Measurements from ENCODE around the gene CDKN2A. TPM values are rescaled to one million over a fixed set of nuclear protein-coding genes. Genes with fewer than 3 reads are reported as not detected.

CDKN2A gene
- total RNA-seq, 1 experiment from 2014 or later, result not detected

GRCh38 chr9:21966140-21966851 is 27.9 kb downstream of the CDKN2A start:
- ATAC-seq, result no peak
- POLR2A ChIA-PET, result no interaction called here
- in situ Hi-C loops (cut with HindIII; ENCODE audit: low pct_unique_long_range_greater_than_20kb, low sequenced_read_pairs), result no loop called here

GRCh38 chr9:21965401-21965951 is 28.7 kb downstream of the CDKN2A start:
- H3K9me3 ChIP-seq (ENCODE audit: control insufficient read depth, insufficient read depth, low read depth, low read length), result no peaks in the 10 kb centered on the region
- no TSS peak for BruUV-seq (replicated peaks)
- ATAC-seq, result no peak
- intact Hi-C loops (cut with micrococcal nuclease; ENCODE audit: unreplicated experiment), result no loop called here
- H3K36me3 ChIP-seq (ENCODE audit: control insufficient read depth, insufficient read depth, low read length), result no peaks in the 10 kb centered on the region
- in situ Hi-C loops (cut with HindIII; ENCODE audit: low pct_unique_long_range_greater_than_20kb, low sequenced_read_pairs), result no loop called here
- no peaks in the 10 kb centered on the region for H3K4me1 ChIP-seq (ENCODE audit: control insufficient read depth, insufficient read depth, low read length)
- H3K27ac ChIP-seq (ENCODE audit: low read length), result no peak overlapping the region
- TF ChIP-seq TCF7L2 (IDR thresholded peaks at IDR 0.05; ENCODE audit: low read depth, low read length) (no peak), POLR2AphosphoS5 (IDR thresholded peaks at IDR 0.05; ENCODE audit: low read depth, low read length) (no peak)
- no peak overlapping the region for H3K4me3 ChIP-seq (ENCODE audit: low read depth in 2 of 2, low read length in 2 of 2)
- no peak for DNase-seq (ENCODE audit: low read depth, low spot score)
- H3K27me3 ChIP-seq (ENCODE audit: control insufficient read depth, insufficient read depth, low read length), result no peaks in the 10 kb centered on the region
- ChIA-PET POLR2A (no interaction called here), CTCF (no interaction called here)

More at GRCh38 chr9:21966140-21966851, 27.9 kb downstream of the CDKN2A start:
- H3K27ac ChIP-seq (ENCODE audit: low read length), result no peak overlapping the region
- H3K4me3 ChIP-seq (ENCODE audit: low read depth in 2 of 2, low read length in 2 of 2), result no peak overlapping the region
- no peaks in the 10 kb centered on the region for H3K9me3 ChIP-seq (ENCODE audit: control insufficient read depth, insufficient read depth, low read depth, low read length)
- no peaks in the 10 kb centered on the region for H3K36me3 ChIP-seq (ENCODE audit: control insufficient read depth, insufficient read depth, low read length)
- H3K27me3 ChIP-seq (ENCODE audit: control insufficient read depth, insufficient read depth, low read length), result no peaks in the 10 kb centered on the region
- no peaks in the 10 kb centered on the region for H3K4me1 ChIP-seq (ENCODE audit: control insufficient read depth, insufficient read depth, low read length)
- no peak for DNase-seq (ENCODE audit: low read depth, low spot score)
- intact Hi-C loops (cut with micrococcal nuclease; ENCODE audit: unreplicated experiment), result no loop called here
- no TSS peak for BruUV-seq (replicated peaks)
- CTCF ChIA-PET, result no interaction called here
- TF ChIP-seq TCF7L2 (IDR thresholded peaks at IDR 0.05; ENCODE audit: low read depth, low read length) (no peak), SIN3A (IDR thresholded peaks at IDR 0.05; ENCODE audit: borderline replicate concordance, insufficient read depth, low read depth, low read length) (no peak), CTCF (IDR thresholded peaks at IDR 0.05) (no peak), POLR2AphosphoS5 (IDR thresholded peaks at IDR 0.05; ENCODE audit: low read depth, low read length) (no peak), REST (IDR thresholded peaks at IDR 0.05; ENCODE audit: insufficient read depth in 1 of 2, low read depth in 2 of 2, low read length in 1 of 2) (no peak)

- TF ChIP-seq REST (IDR thresholded peaks at IDR 0.05; ENCODE audit: insufficient read depth in 1 of 2, low read depth in 2 of 2, low read length in 1 of 2), result no peak
- TF ChIP-seq CTCF (IDR thresholded peaks at IDR 0.05), result no peak
- TF ChIP-seq POLR2AphosphoS5 (IDR thresholded peaks at IDR 0.05; ENCODE audit: low read depth, low read length), result no peak
- TF ChIP-seq SIN3A (IDR thresholded peaks at IDR 0.05; ENCODE audit: borderline replicate concordance, insufficient read depth, low read depth, low read length), result no peak
- TF ChIP-seq TCF7L2 (IDR thresholded peaks at IDR 0.05; ENCODE audit: low read depth, low read length), result no peak
- ChIA-PET POLR2A (no interaction called here), CTCF (no interaction called here)
- Histone ChIP-seq H3K4me3 (ENCODE audit: low read depth in 2 of 2, low read length in 2 of 2) (no peak overlapping the region), H3K36me3 (ENCODE audit: control insufficient read depth, insufficient read depth, low read length) (no peaks in the 10 kb centered on the region), H3K9me3 (ENCODE audit: control insufficient read depth, insufficient read depth, low read depth, low read length) (no peaks in the 10 kb centered on the region), H3K4me1 (ENCODE audit: control insufficient read depth, insufficient read depth, low read length) (no peaks in the 10 kb centered on the region), H3K27ac (ENCODE audit: low read length) (no peak overlapping the region), H3K27me3 (ENCODE audit: control insufficient read depth, insufficient read depth, low read length) (no peaks in the 10 kb centered on the region)
- no TSS peak for BruUV-seq (replicated peaks)
- intact Hi-C loops (cut with micrococcal nuclease; ENCODE audit: unreplicated experiment), result no loop called here
- ATAC-seq (no peak), DNase-seq (ENCODE audit: low read depth, low spot score) (no peak)
- in situ Hi-C loops (cut with HindIII; ENCODE audit: low pct_unique_long_range_greater_than_20kb, low sequenced_read_pairs), result no loop called here
Observed at GRCh38 chr9:21964925-21965385, 29.2 kb downstream of the CDKN2A start.

All from Panc1 (cell line).